DND-41 (cell line): ENCODE results near the gene CNGA3.

Experiments used
- ATAC-seq: fragments of 200-7000 bp; cut with Tn5 transposase; 3 replicates; pipeline ENCODE4 v1.9.1; 2021; ENCODE audit warnings: low read depth; ENCODE audit not compliant: insufficient read depth
- DNase-seq: peaks from one replicate; pipeline ENCODE4 v3.0.0-alpha.2; 2020
- H2AFZ ChIP-seq: 2 replicates; pipeline ENCODE4 v1.6.0; 2012; ENCODE audit warnings: low read depth, low read length
- H3K27ac ChIP-seq: 2 replicates; pipeline ENCODE4 v1.5.1; 2012; ENCODE audit warnings: low read length, inconsistent platforms
- H3K27me3 ChIP-seq: fragments of 200-600 bp; sonication (generic); 2 replicates; pipeline ENCODE4 v1.6.0; 2012; ENCODE audit warnings: low read length, mild to moderate bottlenecking, inconsistent platforms; ENCODE audit not compliant: insufficient read depth, poor library complexity
- H3K36me3 ChIP-seq: 2 replicates; pipeline ENCODE4 v1.5.1; 2012; ENCODE audit warnings: low read length, inconsistent platforms; ENCODE audit not compliant: insufficient read depth
- H3K4me1 ChIP-seq: 2 replicates; pipeline ENCODE4 v1.5.1; 2012; ENCODE audit warnings: mild to moderate bottlenecking, low read length; ENCODE audit not compliant: insufficient read depth
- H3K4me2 ChIP-seq: 2 replicates; pipeline ENCODE4 v1.6.0; 2012; ENCODE audit warnings: mild to moderate bottlenecking, moderate library complexity, low read length, inconsistent platforms; ENCODE audit not compliant: insufficient read depth
- H3K4me3 ChIP-seq, 2 experiments: fragments of 200-600 bp in 1 of 2; shearing (Covaris generic) in 1 of 2; 2 replicates each; pipeline ENCODE4 v1.5.1; 2012 to 2016; ENCODE audit warnings: inconsistent platforms in 2 of 2, low read length in 2 of 2, mild to moderate bottlenecking in 2 of 2, low read depth in 1 of 2, moderate library complexity in 1 of 2
- H3K79me2 ChIP-seq: 2 replicates; pipeline ENCODE4 v1.6.0; 2012; ENCODE audit warnings: low read length, inconsistent platforms; ENCODE audit not compliant: insufficient read depth
- H3K9ac ChIP-seq: 2 replicates; pipeline ENCODE4 v1.6.0; 2012; ENCODE audit warnings: low read depth, mild to moderate bottlenecking, inconsistent platforms, low read length, moderate library complexity
- H3K9me3 ChIP-seq: 2 replicates; pipeline ENCODE4 v1.5.1; 2012; ENCODE audit warnings: low read length, moderate library complexity, mild to moderate bottlenecking, inconsistent platforms; ENCODE audit not compliant: insufficient read depth, severe bottlenecking
- H4K20me1 ChIP-seq: 2 replicates; pipeline ENCODE4 v1.6.0; 2012; ENCODE audit warnings: low read length; ENCODE audit not compliant: insufficient read depth
- CTCF ChIP-seq: IDR thresholded peaks from 2 replicates; pipeline ENCODE4 v1.5.1; 2012; ENCODE audit warnings: borderline replicate concordance, low read length, moderate library complexity, mild to moderate bottlenecking; ENCODE audit not compliant: poor library complexity, severe bottlenecking; ENCODE audit errors: extremely low read depth
- EZH2 ChIP-seq: IDR thresholded peaks from 3 replicates; pipeline ENCODE4 v1.6.1; 2012; ENCODE audit warnings: borderline replicate concordance, low read depth, mild to moderate bottlenecking, moderate library complexity, low read length, inconsistent platforms; ENCODE audit not compliant: severe bottlenecking

Gene CNGA3

DNA sequence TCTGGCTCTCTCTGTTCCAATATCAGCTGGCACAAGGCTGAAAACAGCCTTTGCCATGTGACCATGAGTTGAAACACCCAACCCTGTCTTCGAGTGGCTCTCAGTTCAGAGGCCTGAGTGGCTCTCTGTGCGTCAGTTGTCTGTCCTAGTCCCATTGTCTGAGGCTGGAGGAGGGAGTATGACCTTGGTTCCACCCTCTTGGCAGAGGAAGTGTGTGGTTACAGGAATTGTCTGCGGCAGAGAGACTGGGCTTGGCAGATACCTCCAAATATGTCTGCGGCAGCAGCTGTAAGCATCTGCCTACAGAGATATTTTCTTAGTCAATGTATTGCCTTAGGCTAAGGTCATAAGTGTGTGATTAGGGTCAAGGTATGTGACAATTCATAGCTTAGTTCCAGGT is 32.6 kb downstream of the CNGA3 start:
- DNase-seq, result no peak
- H3K4me1 ChIP-seq, result no peaks in the 10 kb centered on the region
- no peaks in the 10 kb centered on the region for H4K20me1 ChIP-seq
- no peaks in the 10 kb centered on the region for H3K79me2 ChIP-seq
- H2AFZ ChIP-seq, result no peak overlapping the region
- no peaks in the 10 kb centered on the region for H3K36me3 ChIP-seq
- no peak overlapping the region for H3K9ac ChIP-seq
- peak; percentile 19; the same call in 1 of the 3 replicates for ATAC-seq
- H3K9me3 ChIP-seq, result no peaks in the 10 kb centered on the region
- H3K4me2 ChIP-seq, result no peak overlapping the region
- TF ChIP-seq EZH2 (no peak), CTCF (no peak)
- no peak overlapping the region for H3K4me3 ChIP-seq
- H3K27me3 ChIP-seq, result no peaks in the 10 kb centered on the region
- no peak overlapping the region for H3K27ac ChIP-seq

- Histone ChIP-seq H3K27ac (no peak overlapping the region), H3K4me3 (no peak overlapping the region), H3K36me3 (no peaks in the 10 kb centered on the region), H4K20me1 (no peaks in the 10 kb centered on the region), H3K4me2 (no peak overlapping the region), H3K9me3 (no peaks in the 10 kb centered on the region), H3K79me2 (no peaks in the 10 kb centered on the region), H2AFZ (no peak overlapping the region), H3K4me1 (no peaks in the 10 kb centered on the region), H3K27me3 (no peaks in the 10 kb centered on the region), H3K9ac (no peak overlapping the region)
- TF ChIP-seq CTCF (no peak), EZH2 (no peak)
- no peak for DNase-seq
- no peak for ATAC-seq
These were observed 33.3 kb downstream of the CNGA3 start for GRCh38 chr2:98379311-98380202.

DNA sequence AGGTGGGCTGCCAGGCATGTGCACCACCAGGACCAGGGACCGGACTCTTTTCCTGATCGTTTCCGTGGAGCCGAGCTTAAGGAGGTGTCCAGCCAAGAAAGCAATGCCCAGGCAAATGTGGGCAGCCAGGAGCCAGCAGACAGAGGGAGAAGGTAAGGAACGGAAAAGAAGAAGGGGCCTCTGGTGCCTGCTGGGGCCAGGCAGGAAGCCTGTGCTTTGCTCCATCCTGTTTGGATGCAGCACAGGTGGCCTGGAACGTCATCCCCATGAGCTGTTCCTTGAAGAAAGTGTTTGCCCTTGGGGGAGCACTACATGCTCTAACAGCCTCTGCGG is 33.9 kb downstream of the CNGA3 start:
- Histone ChIP-seq H3K9ac (no peak overlapping the region), H3K9me3 (no peaks in the 10 kb centered on the region), H3K27ac (no peak overlapping the region), H4K20me1 (no peaks in the 10 kb centered on the region), H3K27me3 (no peaks in the 10 kb centered on the region), H3K4me1 (peaks cover 2% of the 10 kb centered on the region; the same call in 1 of the 2 replicates), H2AFZ (no peak overlapping the region), H3K79me2 (no peaks in the 10 kb centered on the region), H3K4me3 (no peak overlapping the region), H3K4me2 (no peak overlapping the region), H3K36me3 (no peaks in the 10 kb centered on the region)
- ATAC-seq, result no peak
- TF ChIP-seq EZH2 (no peak), CTCF (no peak)
- no peak for DNase-seq
